Naive thymus-derived CD4-positive, alpha-beta T cell (primary cell): ENCODE data around the gene PDCD2L. TPM values are rescaled to one million over a fixed set of nuclear protein-coding genes. Genes with fewer than 3 reads are reported as not detected.
"Not testable (repeated sequence)": the region's sequence is repeated elsewhere in the genome, so short reads cannot be mapped to it uniquely, and the experiment has no call there.

ENCODE experiments used
- ATAC-seq: fragments of 150-1000 bp; cut with Tn5 transposase; 2 replicates; pipeline ENCODE4 v1.10.0; 2021; ENCODE audit warnings: mild to moderate bottlenecking, moderate library complexity
- CTCF ChIA-PET: fragments of 350-600 bp; sonication (Branson Sonifier 250); formaldehyde crosslinking; loops from one replicate; lab custom pipeline; 2021; ENCODE audit warnings: antibody characterized with exemption; lab: Charles Lee
- POLR2A ChIA-PET: fragments of 350-600 bp; sonication (Branson Sonifier 250); formaldehyde crosslinking; loops from one replicate; lab custom pipeline; 2021; ENCODE audit warnings: antibody characterized with exemption, inconsistent platforms; lab: Charles Lee
- DNase-seq, 9 donors: peaks; one replicate each; pipeline versions ENCODE4 v3.0.0 to v3.0.0-alpha.2; 2020 to 2022; ENCODE audit warnings: mixed read lengths in 1 of 9
- H3K27ac ChIP-seq: one replicate; pipeline ENCODE4 v1.7.0; 2013; ENCODE audit warnings: mild to moderate bottlenecking, low read depth, low read length, moderate library complexity
- H3K27me3 ChIP-seq, 2 donors: one replicate each; pipeline ENCODE4 v1.7.0; 2013; ENCODE audit warnings: low read length in 2 of 2, mild to moderate bottlenecking in 2 of 2, moderate library complexity in 2 of 2; ENCODE audit not compliant: control insufficient read depth in 2 of 2, insufficient read depth in 2 of 2
- H3K36me3 ChIP-seq, 3 experiments: 1 replicate in 2 of 3; 2 replicates in 1 of 3; pipeline ENCODE4 v1.7.0; 2013; ENCODE audit warnings: low read length in 3 of 3, mild to moderate bottlenecking in 3 of 3, moderate library complexity in 1 of 3; ENCODE audit not compliant: insufficient read depth in 3 of 3, control insufficient read depth in 2 of 3
- H3K4me1 ChIP-seq, 2 donors: one replicate each; pipeline ENCODE4 v1.7.0; 2013; ENCODE audit warnings: low read length in 2 of 2, mild to moderate bottlenecking in 2 of 2, moderate library complexity in 1 of 2; ENCODE audit not compliant: control insufficient read depth in 2 of 2, insufficient read depth in 2 of 2
- H3K4me3 ChIP-seq: 2 replicates; pipeline ENCODE4 v1.7.0; 2013; ENCODE audit warnings: mild to moderate bottlenecking, low read length
- H3K9me3 ChIP-seq, 3 experiments: 1 replicate in 2 of 3; 2 replicates in 1 of 3; pipeline ENCODE4 v1.7.0; 2013; ENCODE audit warnings: low read length in 3 of 3; ENCODE audit not compliant: control insufficient read depth in 2 of 3
- H3K27ac Mint-ChIP-seq, 9 donors: one replicate each; pipeline ENCODE4 v1.8.0; 2020 to 2022; ENCODE audit warnings: mixed read lengths in 9 of 9, mild to moderate bottlenecking in 8 of 9, moderate library complexity in 5 of 9, inconsistent platforms in 2 of 9
- H3K27me3 Mint-ChIP-seq, 5 donors: one replicate each; pipeline ENCODE4 v1.8.0; 2021 to 2022; ENCODE audit warnings: mixed read lengths in 5 of 5, mild to moderate bottlenecking in 1 of 5
- H3K36me3 Mint-ChIP-seq, 5 donors: one replicate each; pipeline ENCODE4 v1.8.0; 2020 to 2022; ENCODE audit warnings: mixed read lengths in 5 of 5, mild to moderate bottlenecking in 3 of 5, inconsistent platforms in 1 of 5
- H3K4me1 Mint-ChIP-seq, 7 donors: one replicate each; pipeline ENCODE4 v1.8.0; 2020 to 2022; ENCODE audit warnings: mixed read lengths in 7 of 7, mild to moderate bottlenecking in 3 of 7, inconsistent platforms in 1 of 7
- H3K4me3 Mint-ChIP-seq, 10 donors: one replicate each; pipeline ENCODE4 v1.8.0; 2020 to 2022; ENCODE audit warnings: mild to moderate bottlenecking in 10 of 10, mixed read lengths in 10 of 10, moderate library complexity in 6 of 10, inconsistent platforms in 2 of 10
- H3K9me3 Mint-ChIP-seq, 11 donors: one replicate each; pipeline ENCODE4 v1.8.0; 2020 to 2022; ENCODE audit warnings: mixed read lengths in 11 of 11, mild to moderate bottlenecking in 4 of 11, inconsistent platforms in 1 of 11, moderate library complexity in 1 of 11
- intact Hi-C, 2 donors: fragments of 100-400 bp; cut with micrococcal nuclease; formaldehyde crosslinking; loops; one replicate each; pipeline ENCODE4 v1.15.1; 2023
- polyA plus RNA-seq, 2 donors: library from polyadenylated mRNA; unstranded; fragments of 300-500 nt; fragmentation: Illumina TruSeq; gene quantifications; one replicate each; pipeline ENCODE4 v1.2.3, GENCODE V29; 2021
- total RNA-seq, 6 experiments: library from RNA in 5 of 6; stranded (reverse) in 5 of 6; gene quantifications; 1 replicate in 5 of 6; 2 replicates in 1 of 6; pipeline ENCODE4 v1.2.3 and lab custom pipeline; 2021 to 2026

The PDCD2L gene
- total and polyA plus RNA-seq, 7 experiments from 2014 or later: 4.9 to 23.3 (median 14.4) TPM

GRCh38 chr19:34369166-34369565 is 35.0 kb upstream of the PDCD2L start:
- ATAC-seq, H3K9me3 Mint-ChIP-seq, DNase-seq, intact Hi-C loops, H3K9me3 ChIP-seq, CTCF ChIA-PET, H3K27ac Mint-ChIP-seq, H3K4me3 ChIP-seq, H3K27me3 ChIP-seq, H3K27me3 Mint-ChIP-seq, H3K27ac ChIP-seq: not testable (repeated sequence)
- peaks cover 8 to 50% (median 16%) of the 10 kb centered on the region in 5 donors for H3K36me3 Mint-ChIP-seq
- peaks cover 34 to 65% (median 51%) of the 10 kb centered on the region in 7 donors for H3K4me1 Mint-ChIP-seq
- peaks cover 5 to 52% (median 5%) of the 10 kb centered on the region in 3 experiments for H3K36me3 ChIP-seq
- POLR2A ChIA-PET: interaction anchor here (0.7 kb wide), 1 partner anchor 9 kb away, joined by 3 read pairs; no protein-coding TSS in a partner anchor
- peak overlapping the region in 2 of 10 donors; percentile 34 to 44 for H3K4me3 Mint-ChIP-seq
- H3K4me1 ChIP-seq: peaks cover 11 to 23% of the 10 kb centered on the region in 2 donors

- Mint-ChIP-seq H3K4me1 (peaks cover 29 to 62% (median 49%) of the 10 kb centered on the region in 7 donors), H3K36me3 (peaks cover 8 to 48% (median 20%) of the 10 kb centered on the region in 5 donors), H3K9me3 (no peaks in the 10 kb centered on the region), H3K4me3 (peak overlapping the region in 3 of 10 donors; percentile 14 to 38 (median 20)), H3K27me3 (no peaks in the 10 kb centered on the region), H3K27ac (no peak overlapping the region)
- DNase-seq (no peak), ATAC-seq (no peak)
- H3K27ac ChIP-seq: no peak overlapping the region
- H3K4me3 ChIP-seq: no peak overlapping the region
- no peaks in the 10 kb centered on the region for H3K9me3 ChIP-seq
- peaks cover 11 to 17% of the 10 kb centered on the region in 2 donors for H3K4me1 ChIP-seq
- intact Hi-C loops: no loop called here
- no peaks in the 10 kb centered on the region for H3K27me3 ChIP-seq
- ChIA-PET POLR2A (no interaction called here), CTCF (no interaction called here)
- peaks cover 5 to 59% (median 7%) of the 10 kb centered on the region in 3 experiments for H3K36me3 ChIP-seq
Measured at GRCh38 chr19:34370117-34370516, 34.1 kb upstream of the PDCD2L start.

- CTCF ChIA-PET: no interaction called here
Measured at GRCh38 chr19:34370983-34371382, 33.2 kb upstream of the PDCD2L start.

DNA sequence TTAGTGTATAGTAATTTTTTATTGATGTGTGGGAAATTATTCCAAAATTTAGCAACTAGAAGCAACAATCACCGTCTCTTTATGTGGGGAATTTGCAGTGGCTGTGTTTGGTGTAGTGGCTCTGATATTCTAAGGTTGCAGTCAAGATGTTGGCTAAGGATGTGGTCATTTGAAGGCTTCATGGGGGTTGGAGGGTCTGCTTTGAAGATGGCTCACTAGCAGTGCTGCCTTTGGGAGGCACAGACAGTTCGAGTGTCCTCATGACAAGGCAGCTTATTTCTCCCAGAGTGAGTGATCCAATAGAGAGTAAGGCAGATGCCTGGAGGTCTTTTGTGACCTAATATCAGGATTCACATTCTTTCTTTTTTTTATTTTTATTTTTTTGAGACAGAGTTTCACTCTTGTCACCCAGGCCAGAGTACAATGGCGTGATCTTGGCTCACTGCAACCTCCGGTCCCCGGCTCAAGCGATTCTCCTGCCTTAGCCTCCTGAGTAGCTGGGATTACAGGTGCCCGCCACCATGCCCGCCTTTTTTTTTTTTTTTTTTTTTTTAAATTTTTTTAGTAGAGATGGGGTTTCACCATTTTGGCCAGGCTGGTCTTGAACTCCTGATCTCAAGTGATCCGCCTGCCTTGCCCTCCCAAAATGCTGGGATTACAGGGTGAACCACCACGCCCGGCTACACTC is 30.5 kb upstream of the PDCD2L start:
- H3K4me1 Mint-ChIP-seq: peaks cover 0 to 41% (median 19%) of the 10 kb centered on the region in 7 donors
- no peaks in the 10 kb centered on the region for H3K9me3 ChIP-seq
- CTCF ChIA-PET: no interaction called here
- H3K9me3 Mint-ChIP-seq: no peaks in the 10 kb centered on the region
- intact Hi-C loops: no loop called here
- H3K27ac Mint-ChIP-seq: peak overlapping the region in 3 of 9 donors; percentile 19 to 75 (median 63)
- H3K4me1 ChIP-seq: no peaks in the 10 kb centered on the region
- no peak overlapping the region for H3K4me3 ChIP-seq
- ATAC-seq: no peak
- no peak overlapping the region for H3K27ac ChIP-seq
- no peak for DNase-seq
- peaks cover 3 to 44% (median 20%) of the 10 kb centered on the region in 5 donors for H3K36me3 Mint-ChIP-seq
- peaks cover 2 to 64% (median 11%) of the 10 kb centered on the region in 3 experiments for H3K36me3 ChIP-seq
- POLR2A ChIA-PET: interaction anchor here (1.0 kb wide), 1 partner anchor 8 kb away, joined by 3 read pairs; the partner anchor contains the start of gene GPI
- no peaks in the 10 kb centered on the region for H3K27me3 ChIP-seq
- H3K27me3 Mint-ChIP-seq: no peaks in the 10 kb centered on the region
- H3K4me3 Mint-ChIP-seq: peak overlapping the region in 1 of 10 donors; percentile 13

More at GRCh38 chr19:34370983-34371382, 33.2 kb upstream of the PDCD2L start:
- no peaks in the 10 kb centered on the region for H3K27me3 Mint-ChIP-seq
- no peak overlapping the region for H3K4me3 ChIP-seq
- H3K27ac Mint-ChIP-seq: peak overlapping the region in 3 of 9 donors; percentile 2 to 57 (median 51)
- ATAC-seq: no peak
- peaks cover 7 to 66% (median 11%) of the 10 kb centered on the region in 3 experiments for H3K36me3 ChIP-seq
- H3K4me1 ChIP-seq: peaks cover 11 to 16% of the 10 kb centered on the region in 2 donors
- no peaks in the 10 kb centered on the region for H3K27me3 ChIP-seq
- DNase-seq: no peak
- intact Hi-C loops: no loop called here
- H3K27ac ChIP-seq: no peak overlapping the region
- POLR2A ChIA-PET: no interaction called here
- no peaks in the 10 kb centered on the region for H3K9me3 Mint-ChIP-seq
- H3K9me3 ChIP-seq: no peaks in the 10 kb centered on the region
- H3K4me3 Mint-ChIP-seq: peak overlapping the region in 2 of 10 donors; percentile 20 to 38
- peaks cover 8 to 44% (median 24%) of the 10 kb centered on the region in 5 donors for H3K36me3 Mint-ChIP-seq
- peaks cover 25 to 64% (median 43%) of the 10 kb centered on the region in 7 donors for H3K4me1 Mint-ChIP-seq

DNA sequence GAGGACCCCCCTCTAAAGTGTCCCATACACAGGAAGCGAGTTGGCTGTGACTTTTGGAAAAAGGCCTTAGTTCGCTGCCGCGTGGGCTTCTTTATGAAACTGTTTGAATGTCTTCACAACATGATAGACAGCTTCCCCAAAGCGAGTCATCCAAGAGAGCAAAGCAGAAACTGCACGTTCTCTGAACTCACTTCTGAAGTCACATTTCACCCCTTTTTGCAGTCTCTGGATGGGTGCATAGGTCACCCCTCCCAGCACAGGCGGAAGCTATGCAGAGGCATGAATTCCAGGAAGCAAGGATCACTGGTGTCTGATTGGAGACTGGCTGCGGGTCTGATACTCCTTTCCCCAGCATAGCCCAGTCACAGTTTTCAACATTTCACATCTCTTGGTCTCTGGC is 28.6 kb upstream of the PDCD2L start:
- Mint-ChIP-seq H3K27me3 (no peaks in the 10 kb centered on the region), H3K27ac (no peak overlapping the region), H3K36me3 (peaks cover 3 to 45% (median 21%) of the 10 kb centered on the region in 5 donors), H3K9me3 (no peaks in the 10 kb centered on the region), H3K4me3 (no peak overlapping the region), H3K4me1 (peaks cover 0 to 27% (median 14%) of the 10 kb centered on the region in 7 donors)
- no peaks in the 10 kb centered on the region for H3K27me3 ChIP-seq
- no peak overlapping the region for H3K27ac ChIP-seq
- no peaks in the 10 kb centered on the region for H3K4me1 ChIP-seq
- H3K36me3 ChIP-seq: peaks cover 7 to 62% (median 9%) of the 10 kb centered on the region in 3 experiments
- ChIA-PET POLR2A (no interaction called here), CTCF (no interaction called here)
- DNase-seq: no peak
- intact Hi-C loops: no loop called here
- H3K4me3 ChIP-seq: no peak overlapping the region
- H3K9me3 ChIP-seq: no peaks in the 10 kb centered on the region
- no peak for ATAC-seq

- Mint-ChIP-seq H3K36me3 (peaks cover 4 to 55% (median 28%) of the 10 kb centered on the region in 5 donors), H3K27ac (no peak overlapping the region), H3K9me3 (peaks cover 0 to 2% (median 0%) of the 10 kb centered on the region in 11 donors), H3K4me3 (no peak overlapping the region), H3K4me1 (peaks cover 0 to 25% (median 5%) of the 10 kb centered on the region in 7 donors), H3K27me3 (no peaks in the 10 kb centered on the region)
- Histone ChIP-seq H3K4me3 (no peak overlapping the region), H3K4me1 (no peaks in the 10 kb centered on the region), H3K27me3 (no peaks in the 10 kb centered on the region), H3K36me3 (peaks cover 28 to 80% (median 29%) of the 10 kb centered on the region in 3 experiments), H3K9me3 (no peaks in the 10 kb centered on the region), H3K27ac (no peak overlapping the region)
- DNase-seq: no peak
- no peak for ATAC-seq
- ChIA-PET CTCF (no interaction called here), POLR2A (interaction anchor here (0.6 kb wide), 1 partner anchor 57 kb away, joined by 3 read pairs; no protein-coding TSS in a partner anchor)
- intact Hi-C loops: no loop called here
Measured at GRCh38 chr19:34380639-34381241, 23.5 kb upstream of the PDCD2L start.
